ENCODE results near the gene KLF3.

GRCh38 chr4:38673130-38673978 is 9.4 kb downstream of the KLF3 start:
- no peak for TF ChIP-seq POLR2A (IDR thresholded peaks at IDR 0.05)
- peak in 2 of 4 donors; percentile 11 to 16 for TF ChIP-seq POLR2AphosphoS5 (IDR thresholded peaks at IDR 0.05)

Data from sigmoid colon (tissue), 4 donors.